Measurements from ENCODE around the gene OCEL1.
"Not testable (repeated sequence)": the region's sequence is repeated elsewhere in the genome, so short reads cannot be mapped to it uniquely, and the experiment has no call there.

OCEL1 gene

DNA sequence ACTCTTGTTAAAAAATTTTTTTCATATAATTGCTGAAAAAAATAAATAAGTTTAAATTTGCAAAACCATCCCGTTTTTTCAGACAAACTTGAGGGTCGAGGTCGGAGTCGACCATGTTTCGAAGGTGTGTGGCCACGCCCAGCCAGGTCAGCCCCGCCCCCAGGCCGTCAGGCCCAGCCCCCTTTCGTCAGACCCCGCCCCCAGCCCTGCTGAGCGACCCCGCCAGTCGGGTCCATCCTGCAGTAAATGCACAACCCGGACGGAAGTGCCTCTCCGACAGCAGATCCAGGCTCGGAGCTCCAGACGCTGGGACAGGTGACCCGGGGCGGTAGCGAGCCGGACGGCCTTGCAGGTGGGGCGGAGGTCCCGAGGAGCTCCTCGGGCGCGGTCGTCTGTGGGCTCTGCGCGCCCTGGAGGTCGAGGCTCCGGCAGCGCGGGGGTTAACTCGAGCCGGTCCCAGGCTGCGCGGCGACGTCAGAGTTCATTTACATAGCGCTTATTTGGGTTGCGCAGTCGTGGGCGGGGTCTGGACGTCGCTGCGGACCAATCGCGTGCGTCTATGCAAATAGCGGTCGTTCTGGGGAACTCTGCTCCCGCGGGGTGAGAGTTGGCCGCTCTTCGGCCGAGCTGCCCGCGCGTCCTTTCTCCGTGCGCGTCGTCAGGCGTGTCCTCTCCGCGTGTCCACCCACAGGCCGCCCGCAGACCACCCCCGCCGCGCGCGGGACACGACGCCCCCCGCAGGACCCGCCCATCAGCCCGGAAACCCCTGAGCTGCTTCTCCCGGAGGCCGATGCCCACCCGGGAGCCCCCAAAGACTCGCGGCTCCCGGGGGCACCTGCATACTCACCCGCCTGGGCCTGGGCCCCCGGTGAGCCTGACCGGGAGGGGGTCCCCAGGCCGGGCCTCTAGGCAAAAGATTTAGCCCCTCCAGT, at the start of gene OCEL1:
TSS of gene OCEL1 (plus strand) at position 225 of the 932 bp plus-strand sequence. CDS start at position 247, 22 bp downstream.
- peak; percentile 90 to 91 for DNase-seq (ENCODE audit: low read depth in 2 of 2)

GRCh38 chr19:17178291-17178690, 47.7 kb upstream of the OCEL1 start:
- no peak for DNase-seq (ENCODE audit: low read depth in 2 of 2)

- DNase-seq (ENCODE audit: low read depth in 2 of 2): no peak
Measured at GRCh38 chr19:17180997-17181702, 44.9 kb upstream of the OCEL1 start.

DNA sequence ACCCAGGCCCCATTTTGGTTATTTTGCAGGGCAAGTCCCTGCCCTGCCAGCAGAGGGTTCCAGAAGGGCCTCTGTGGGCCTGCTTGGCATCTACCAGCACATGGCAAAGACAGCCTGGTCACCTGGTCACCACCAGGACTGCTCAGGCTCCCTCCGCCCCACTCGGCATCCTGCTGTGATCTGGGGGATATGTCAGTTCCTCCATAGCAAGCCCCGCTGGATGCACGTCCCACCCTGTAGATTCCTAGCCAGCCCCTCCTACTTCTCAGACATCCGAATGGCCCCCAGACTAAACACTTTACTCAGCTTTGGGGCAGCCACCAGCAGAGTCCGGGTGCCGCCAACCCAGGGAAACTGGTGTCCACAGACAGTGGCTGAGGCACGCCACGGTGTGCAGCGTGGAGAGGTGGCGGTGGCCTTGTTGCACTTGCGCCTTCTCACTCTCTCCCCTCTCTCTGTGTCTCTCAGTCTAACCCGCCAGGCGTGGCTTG, 42.7 kb upstream of the OCEL1 start:
- no peak for DNase-seq (ENCODE audit: low read depth in 2 of 2)

- peak; percentile 20 to 37 for DNase-seq (ENCODE audit: low read depth in 2 of 2)
Measured at GRCh38 chr19:17183858-17184321, 42.1 kb upstream of the OCEL1 start.

DNA sequence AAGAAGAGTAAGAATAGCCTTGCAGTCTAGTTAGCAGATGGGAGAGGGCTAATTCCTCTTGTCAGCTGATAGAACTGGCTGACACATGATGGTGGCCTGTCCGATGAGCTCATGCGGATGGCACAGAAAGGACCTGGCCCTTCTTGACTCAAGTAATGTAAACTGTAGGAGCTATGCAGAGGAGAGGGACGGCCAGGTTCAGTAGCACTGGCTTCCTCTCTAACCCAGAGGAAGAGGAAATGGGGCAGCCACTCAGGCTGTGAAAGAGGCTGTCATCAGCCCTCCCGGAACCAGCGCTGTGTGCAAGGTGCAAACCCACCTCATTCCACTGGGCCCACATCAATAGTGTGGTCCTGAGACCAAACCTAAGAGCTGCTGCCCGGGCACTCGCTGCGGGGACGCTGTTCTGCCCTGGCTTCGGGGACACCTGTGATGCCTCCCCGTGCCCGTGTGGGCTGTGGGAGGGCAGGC, 41.6 kb upstream of the OCEL1 start:
- DNase-seq (ENCODE audit: low read depth in 2 of 2): no peak

- DNase-seq (ENCODE audit: low read depth in 2 of 2): no peak
Measured at GRCh38 chr19:17185590-17185989, 40.4 kb upstream of the OCEL1 start.

- DNase-seq (ENCODE audit: low read depth in 2 of 2): not testable (repeated sequence)
Measured at GRCh38 chr19:17191736-17192135, 34.3 kb upstream of the OCEL1 start.

- DNase-seq (ENCODE audit: low read depth in 2 of 2): no peak
Measured at GRCh38 chr19:17192751-17193150, 33.3 kb upstream of the OCEL1 start.

DNA sequence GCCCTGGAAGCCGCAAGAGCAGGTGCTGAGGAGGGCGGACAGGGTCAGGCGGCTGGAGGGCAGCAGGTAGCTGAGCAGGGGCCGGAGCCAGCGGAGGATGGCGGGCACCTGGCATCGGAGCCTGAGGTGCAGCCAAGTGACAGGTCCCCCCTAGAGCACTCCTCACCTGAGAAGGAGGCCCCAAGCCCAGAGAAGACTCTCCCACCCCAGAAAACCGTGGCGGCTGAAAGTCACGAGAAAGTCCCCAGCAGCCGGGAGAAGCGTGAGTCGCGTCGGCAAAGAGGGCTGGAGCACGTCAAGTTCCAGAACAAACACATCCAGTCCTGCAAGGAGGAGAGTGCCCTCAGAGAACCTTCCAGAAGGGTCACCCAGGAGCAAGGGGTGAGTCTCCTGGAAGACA, 31.4 kb upstream of the OCEL1 start:
- no peak for DNase-seq (ENCODE audit: low read depth in 2 of 2)

- no peak for DNase-seq (ENCODE audit: low read depth in 2 of 2)
Measured at GRCh38 chr19:17195106-17195505, 30.9 kb upstream of the OCEL1 start.

- no peak for DNase-seq (ENCODE audit: low read depth in 2 of 2)
Measured at GRCh38 chr19:17196610-17197009, 29.4 kb upstream of the OCEL1 start.

- DNase-seq (ENCODE audit: low read depth in 2 of 2): no peak
Measured at GRCh38 chr19:17197666-17198065, 28.4 kb upstream of the OCEL1 start.

GRCh38 chr19:17200408-17201079, 25.5 kb upstream of the OCEL1 start:
- no peak for DNase-seq (ENCODE audit: low read depth in 2 of 2)

GRCh38 chr19:17202249-17202648, 23.8 kb upstream of the OCEL1 start:
- no peak for DNase-seq (ENCODE audit: low read depth in 2 of 2)

DNA sequence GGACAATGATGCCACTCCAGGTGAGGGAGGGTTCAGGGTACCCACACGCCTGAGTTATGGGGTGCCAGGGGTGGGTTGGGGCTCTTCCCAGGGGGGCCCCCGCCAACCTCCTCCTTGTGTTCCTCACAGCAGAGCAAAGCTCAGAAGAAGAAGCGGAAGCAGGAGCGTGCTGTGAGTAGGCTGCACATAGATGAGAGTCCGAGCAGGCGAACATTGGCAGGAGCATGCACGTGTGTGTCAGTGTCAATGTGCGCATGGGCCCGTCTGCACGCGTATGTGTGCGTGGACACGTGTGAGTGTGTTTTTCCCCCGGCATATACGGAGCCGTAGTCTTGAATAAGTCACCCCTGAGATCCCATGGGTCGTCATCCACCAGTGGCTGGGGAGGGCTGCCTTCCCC, 23.3 kb upstream of the OCEL1 start:
- no peak for DNase-seq (ENCODE audit: low read depth in 2 of 2)

DNA sequence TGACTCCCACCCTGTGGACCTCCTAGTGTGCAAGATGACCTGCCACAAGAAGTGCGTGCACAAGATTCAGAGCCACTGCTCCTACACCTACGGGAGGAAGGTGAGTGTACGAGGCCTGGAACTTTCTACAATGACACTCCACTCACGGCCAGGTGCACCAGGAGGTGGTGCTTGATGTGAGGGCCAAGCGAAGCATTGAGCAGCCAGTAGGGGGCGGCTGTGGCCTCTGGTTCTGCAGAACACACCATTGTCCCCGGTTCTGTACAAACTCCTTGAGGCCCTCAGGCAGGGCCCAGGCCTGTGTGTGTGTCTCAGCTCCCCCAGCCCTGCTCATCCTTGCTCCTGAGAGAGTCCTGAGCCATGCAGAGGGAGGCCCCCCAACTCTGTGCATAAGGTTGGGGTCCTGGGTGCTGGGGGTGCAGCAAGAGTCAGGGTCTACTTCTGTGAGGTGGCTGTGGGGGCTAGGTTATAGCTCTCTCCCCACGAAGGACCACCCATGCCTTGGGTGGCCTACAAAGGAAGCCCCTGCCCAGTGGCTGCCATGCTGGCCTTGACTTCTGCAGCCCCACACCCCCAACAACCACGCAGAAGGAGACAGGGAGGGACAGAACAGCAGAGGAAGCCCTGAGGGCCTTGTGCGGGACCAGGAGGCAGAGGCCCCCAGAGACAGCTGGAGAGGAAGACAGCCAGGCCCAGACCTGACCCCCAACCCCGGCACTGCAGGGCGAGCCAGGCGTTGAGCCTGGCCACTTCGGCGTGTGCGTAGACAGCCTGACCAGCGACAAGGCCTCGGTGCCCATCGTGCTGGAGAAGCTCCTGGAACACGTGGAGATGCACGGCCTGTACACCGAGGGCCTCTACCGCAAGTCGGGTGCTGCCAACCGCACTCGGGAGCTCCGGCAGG, 20.5 kb upstream of the OCEL1 start:
- no peak for DNase-seq (ENCODE audit: low read depth in 2 of 2)

- no peak for DNase-seq (ENCODE audit: low read depth in 2 of 2)
Measured at GRCh38 chr19:17206736-17207581, 19.1 kb upstream of the OCEL1 start.

DNA sequence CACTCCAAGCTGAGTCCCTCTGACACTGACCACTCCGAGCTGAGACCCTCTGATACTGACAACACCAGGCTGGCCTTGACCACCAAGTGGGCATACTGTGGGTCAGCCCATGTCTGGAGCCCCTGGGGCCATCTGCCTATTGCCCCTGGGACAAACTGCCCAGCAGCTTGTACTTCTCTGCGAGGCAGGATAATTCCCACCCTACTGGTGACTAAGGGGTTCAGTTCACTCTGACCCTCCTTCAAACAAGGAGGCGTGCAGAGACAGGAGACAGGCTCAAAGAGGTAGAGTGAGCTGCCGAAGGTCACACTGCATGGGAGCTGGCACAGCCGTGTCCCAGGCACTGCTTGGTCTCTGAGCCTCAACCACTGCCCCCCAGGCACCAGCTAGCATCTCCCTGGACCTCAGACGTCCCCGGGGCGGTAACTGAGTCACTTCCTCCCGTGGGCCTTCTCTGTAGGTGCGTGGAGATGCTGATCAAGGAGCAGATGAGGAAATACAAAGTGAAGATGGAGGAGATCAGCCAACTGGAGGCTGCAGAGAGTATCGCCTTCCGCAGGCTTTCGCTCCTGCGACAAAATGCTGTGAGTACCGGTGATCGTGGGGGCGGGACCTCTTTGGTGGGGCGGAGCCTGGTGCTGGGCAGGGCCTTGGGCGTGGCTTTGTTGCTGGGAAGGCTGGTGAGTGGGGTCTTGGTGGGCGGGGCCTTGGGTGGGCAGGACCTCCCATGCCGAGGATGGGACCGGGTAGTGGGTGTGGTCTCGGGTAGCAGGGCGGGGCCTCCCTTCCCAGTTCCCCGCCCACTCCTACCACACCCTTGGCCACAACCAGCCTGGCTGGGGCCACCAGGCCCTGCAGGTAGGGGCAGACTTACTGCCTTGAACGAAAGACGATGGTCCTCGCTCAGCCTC, 16.6 kb upstream of the OCEL1 start:
- no peak for DNase-seq (ENCODE audit: low read depth in 2 of 2)
